Large intestine (tissue), 3 donors: ENCODE data around the gene FXYD1. TPM values are rescaled to one million over a fixed set of nuclear protein-coding genes. Genes with fewer than 3 reads are reported as not detected.
"Not testable (repeated sequence)": the region's sequence is repeated elsewhere in the genome, so short reads cannot be mapped to it uniquely, and the experiment has no call there.

ENCODE experiments used
- DNase-seq, 2 donors: peaks; one replicate each; pipeline versions ENCODE4 v3.0.0 to v3.0.0-alpha.2; 2013
- H3K27ac ChIP-seq: one replicate; pipeline ENCODE4 v1.5.1; 2013; ENCODE audit warnings: low read length
- H3K27me3 ChIP-seq: 2 replicates; pipeline ENCODE4 v1.6.1; 2013; ENCODE audit warnings: low read length; ENCODE audit not compliant: control insufficient read depth, insufficient read depth
- H3K36me3 ChIP-seq: 2 replicates; pipeline ENCODE4 v1.6.1; 2013; ENCODE audit warnings: low read length; ENCODE audit not compliant: control insufficient read depth, insufficient read depth
- H3K4me1 ChIP-seq: one replicate; pipeline ENCODE4 v1.6.1; 2013; ENCODE audit warnings: low read length; ENCODE audit not compliant: control insufficient read depth, insufficient read depth
- H3K4me3 ChIP-seq: one replicate; pipeline ENCODE4 v1.5.1; 2013; ENCODE audit warnings: low read length
- H3K9me3 ChIP-seq: one replicate; pipeline ENCODE4 v1.6.1; 2013; ENCODE audit warnings: mild to moderate bottlenecking, low read depth, low read length, moderate library complexity; ENCODE audit not compliant: control insufficient read depth
- WGBS: methylation state at CpG from one replicate; pipeline ENCODE4 v1.1.5; 2013; ENCODE audit warnings: low lambda C conversion rate; ENCODE audit not compliant: insufficient coverage; 5-methylcytosine and 5-hydroxymethylcytosine counted together
- polyA plus RNA-seq: library from polyadenylated mRNA; unstranded; fragments of 120-200 nt; gene quantifications from one replicate; pipeline ENCODE4 v1.2.1, GENCODE V29; 2013

FXYD1 gene
- polyA plus RNA-seq, 1 donor, result 23.2 TPM

- H3K9me3 ChIP-seq, result no peaks in the 10 kb centered on the region
- H3K27me3 ChIP-seq, result no peaks in the 10 kb centered on the region
- H3K4me3 ChIP-seq, result peak overlapping the region; percentile 57
- peak; percentile 92 to 94 for DNase-seq
- no CpG with 5 or more reads among the region's 42 CpGs for WGBS
- H3K27ac ChIP-seq, result peak overlapping the region; percentile 60
- H3K4me1 ChIP-seq, result peaks cover 50% of the 10 kb centered on the region
- peaks cover 24% of the 10 kb centered on the region for H3K36me3 ChIP-seq
Measured at GRCh38 chr19:35124098-35125060, 14.2 kb upstream of the FXYD1 start.

- 17% methylated on average over 1 of the region's 19 CpGs for WGBS
Measured at GRCh38 chr19:35125270-35125717, 13.3 kb upstream of the FXYD1 start.

DNA sequence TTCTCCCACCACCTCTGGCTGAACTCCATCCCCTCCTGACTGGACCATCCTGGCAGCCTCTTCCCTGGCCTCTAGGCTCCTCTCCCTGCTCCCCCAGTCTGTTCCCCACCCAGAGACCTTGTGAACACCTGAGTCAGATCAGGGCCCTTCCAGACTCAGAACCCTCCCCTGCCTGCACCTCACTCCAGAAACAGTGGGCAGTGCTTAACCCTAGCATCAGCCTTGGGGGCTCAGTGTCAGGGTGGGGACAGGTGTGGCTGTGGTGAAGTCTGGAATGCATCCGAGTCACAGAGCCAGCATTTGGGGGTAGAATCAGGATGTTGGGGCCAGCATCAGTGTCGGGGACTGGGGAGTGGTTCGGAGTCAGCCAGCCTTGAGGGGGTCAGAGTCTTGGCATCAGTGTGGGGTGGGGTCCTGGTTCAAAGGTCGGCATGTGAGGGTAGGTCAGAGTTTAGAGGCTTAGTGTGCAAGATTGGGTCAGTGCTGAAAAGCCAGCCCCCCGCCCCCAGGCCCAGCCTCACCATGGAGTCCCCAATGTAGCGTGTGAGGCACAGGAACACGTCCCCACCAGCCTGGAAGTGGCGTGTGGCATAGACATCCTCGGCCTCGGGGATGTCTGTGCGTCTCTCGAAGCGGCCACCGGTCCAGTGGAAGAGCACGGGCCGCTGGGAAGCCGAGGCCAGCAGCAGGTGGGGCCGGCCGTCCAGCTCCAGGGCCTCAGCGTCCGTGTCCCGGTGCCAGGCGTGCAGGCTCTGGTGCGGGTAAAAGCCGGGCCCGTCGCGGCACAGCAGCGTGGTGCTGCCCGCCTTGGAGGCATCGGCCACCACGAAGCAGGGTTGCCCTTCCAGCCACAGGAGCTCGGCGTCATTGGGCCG lies 12.6 kb upstream of the FXYD1 start:
- no CpG with 5 or more reads among the region's 35 CpGs for WGBS
- Histone ChIP-seq H3K9me3 (no peaks in the 10 kb centered on the region), H3K4me3 (no peak overlapping the region), H3K4me1 (peaks cover 60% of the 10 kb centered on the region), H3K27ac (no peak overlapping the region), H3K36me3 (peaks cover 15% of the 10 kb centered on the region), H3K27me3 (no peaks in the 10 kb centered on the region)
- peak in 1 of 2 donors; percentile 26 for DNase-seq

More at GRCh38 chr19:35125270-35125717, 13.3 kb upstream of the FXYD1 start:
- H3K27me3 ChIP-seq, result no peaks in the 10 kb centered on the region
- H3K4me1 ChIP-seq, result peaks cover 57% of the 10 kb centered on the region
- H3K27ac ChIP-seq, result no peak overlapping the region
- peaks cover 21% of the 10 kb centered on the region for H3K36me3 ChIP-seq
- no peaks in the 10 kb centered on the region for H3K9me3 ChIP-seq
- no peak for DNase-seq
- H3K4me3 ChIP-seq, result no peak overlapping the region

GRCh38 chr19:35126624-35126959 lies 12.0 kb upstream of the FXYD1 start:
- Histone ChIP-seq H3K9me3 (peaks cover 3% of the 10 kb centered on the region), H3K27me3 (no peaks in the 10 kb centered on the region), H3K27ac (no peak overlapping the region), H3K4me1 (peaks cover 60% of the 10 kb centered on the region), H3K4me3 (no peak overlapping the region), H3K36me3 (peaks cover 9% of the 10 kb centered on the region)
- DNase-seq, result no peak
- no CpG with 5 or more reads among the region's 20 CpGs for WGBS

- Histone ChIP-seq H3K9me3 (peaks cover 3% of the 10 kb centered on the region), H3K4me3 (no peak overlapping the region), H3K4me1 (peaks cover 53% of the 10 kb centered on the region), H3K36me3 (peaks cover 3% of the 10 kb centered on the region), H3K27me3 (no peaks in the 10 kb centered on the region), H3K27ac (no peak overlapping the region)
- no peak for DNase-seq
- no CpG with 5 or more reads among the region's 7 CpGs for WGBS
Measured at GRCh38 chr19:35127871-35128270, 10.8 kb upstream of the FXYD1 start.

DNA sequence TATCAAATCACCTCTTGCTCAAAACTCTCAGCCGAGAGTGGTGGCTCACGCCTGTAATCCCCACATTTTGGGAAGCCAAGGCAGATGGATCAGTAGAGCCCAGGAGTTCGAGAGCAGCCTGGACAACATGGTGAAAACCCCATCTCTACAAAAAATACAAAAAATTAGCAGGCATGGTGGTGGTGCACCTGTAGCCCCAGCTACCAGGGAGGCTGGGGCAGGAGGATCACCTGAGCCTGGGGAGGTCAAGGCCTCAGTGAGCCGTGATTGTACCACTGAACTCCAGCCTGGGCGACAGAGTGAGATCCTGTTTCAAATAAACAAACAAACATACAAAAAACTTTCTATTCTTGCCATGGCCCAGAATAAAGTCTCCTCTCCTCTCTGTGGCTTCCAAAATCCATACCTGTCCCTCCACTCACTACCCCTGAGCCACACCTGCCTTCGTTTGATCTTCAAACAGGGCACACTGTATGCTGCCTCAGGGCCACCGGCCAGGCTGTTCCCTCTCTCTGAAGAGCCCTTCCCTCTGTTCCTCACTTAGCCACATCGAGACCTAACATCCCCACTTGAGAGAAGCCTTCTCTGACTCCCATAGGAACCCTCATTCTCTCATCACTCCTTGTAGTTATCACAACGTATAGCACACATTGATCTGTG lies 10.1 kb upstream of the FXYD1 start:
- WGBS, result 100% methylated on average over 1 of the region's 9 CpGs
- H3K36me3 ChIP-seq, result no peaks in the 10 kb centered on the region
- no peak for DNase-seq
- no peaks in the 10 kb centered on the region for H3K27me3 ChIP-seq
- H3K4me3 ChIP-seq, result no peak overlapping the region
- peak overlapping the region; percentile 37 for H3K27ac ChIP-seq
- H3K9me3 ChIP-seq, result peaks cover 3% of the 10 kb centered on the region
- peaks cover 51% of the 10 kb centered on the region for H3K4me1 ChIP-seq

DNA sequence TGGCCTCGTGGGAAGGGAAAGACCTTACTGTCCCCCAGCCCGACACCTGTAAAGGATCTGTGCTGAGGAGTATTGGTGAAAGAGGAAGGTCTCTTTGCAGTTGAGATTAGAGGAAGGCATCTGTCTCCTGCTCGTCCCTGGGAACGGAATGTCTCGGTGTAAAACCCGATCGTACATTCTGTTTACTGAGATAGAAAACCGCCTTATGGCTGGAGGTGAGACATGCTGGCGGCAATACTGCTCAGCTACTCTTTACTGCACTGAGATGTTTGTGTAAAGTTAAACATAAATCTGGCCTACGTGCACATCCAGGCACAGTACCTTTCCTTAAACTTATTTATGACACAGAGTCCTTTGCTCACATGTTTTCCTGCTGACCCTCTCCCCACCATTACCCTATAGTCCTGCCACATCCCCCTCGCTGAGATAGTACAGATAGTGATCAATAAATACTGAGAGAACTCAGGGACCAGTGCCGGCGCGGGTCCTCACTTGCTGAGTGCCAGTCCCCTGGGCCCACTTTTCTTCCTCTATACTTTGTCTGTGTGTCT lies 8.8 kb upstream of the FXYD1 start:
- H3K27me3 ChIP-seq, H3K4me3 ChIP-seq, H3K36me3 ChIP-seq, H3K9me3 ChIP-seq: not testable (repeated sequence)
- peak in 1 of 2 donors; percentile 64 for DNase-seq
- 13% methylated on average over 3 of the region's 14 CpGs for WGBS
- H3K4me1 ChIP-seq, result peaks cover 44% of the 10 kb centered on the region
- H3K27ac ChIP-seq, result peak overlapping the region; percentile 79

DNA sequence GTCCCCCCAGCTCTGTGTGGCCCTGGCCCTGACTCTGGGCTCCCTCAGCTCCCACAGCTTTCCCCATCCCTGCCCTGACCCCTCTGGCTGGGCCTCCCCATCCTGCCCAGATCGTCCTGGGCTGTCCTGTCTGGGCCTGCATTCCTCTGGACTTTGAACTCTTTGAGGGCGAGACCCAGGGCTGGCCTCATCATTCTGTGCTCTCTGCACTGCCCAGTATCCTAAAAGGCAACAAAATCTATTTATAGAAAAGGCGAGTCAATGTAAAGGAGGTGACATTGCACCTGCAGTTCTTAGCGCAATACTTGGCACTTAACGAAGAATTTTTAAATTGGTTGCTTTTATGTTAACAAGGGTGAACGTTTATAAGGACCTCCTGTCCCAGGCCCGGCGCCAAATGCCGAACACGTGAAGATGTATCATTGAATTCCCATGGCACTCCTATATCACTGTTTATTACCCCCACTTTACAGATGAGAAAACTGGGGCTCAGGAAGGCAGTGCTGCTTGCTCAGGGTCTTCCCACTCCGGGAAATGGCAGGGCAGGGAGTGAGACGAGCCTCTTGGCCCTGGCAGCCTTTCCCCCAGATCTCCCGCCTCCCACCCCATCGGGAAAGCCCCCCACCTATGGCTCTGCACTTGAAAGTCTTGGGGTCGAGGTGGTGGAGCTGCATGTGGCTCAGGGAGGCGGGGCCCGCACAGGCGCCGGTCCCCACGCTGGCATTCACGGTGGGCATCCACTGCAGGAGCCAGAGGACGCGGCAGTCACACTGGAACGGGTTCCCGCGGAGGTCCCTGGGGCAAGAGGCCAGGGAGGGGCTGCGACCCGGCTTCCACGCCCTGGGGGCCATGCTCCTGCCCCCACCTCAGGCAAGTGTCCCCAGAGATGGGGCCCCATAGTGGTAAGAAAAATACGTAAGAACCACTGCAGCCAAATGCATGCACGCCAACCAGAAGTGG lies 7.6 kb upstream of the FXYD1 start:
- Histone ChIP-seq H3K27ac (peak overlapping the region; percentile 79), H3K4me1 (peaks cover 39% of the 10 kb centered on the region), H3K9me3 (peaks cover 3% of the 10 kb centered on the region), H3K36me3 (no peaks in the 10 kb centered on the region), H3K4me3 (no peak overlapping the region), H3K27me3 (no peaks in the 10 kb centered on the region)
- 56% methylated on average over 7 of the region's 31 CpGs for WGBS
- peak in 1 of 2 donors; percentile 85 for DNase-seq

- no peak overlapping the region for H3K27ac ChIP-seq
- H3K9me3 ChIP-seq, result peaks cover 3% of the 10 kb centered on the region
- H3K4me3 ChIP-seq, result no peak overlapping the region
- no peak for DNase-seq
- peaks cover 47% of the 10 kb centered on the region for H3K4me1 ChIP-seq
- no peaks in the 10 kb centered on the region for H3K27me3 ChIP-seq
- no peaks in the 10 kb centered on the region for H3K36me3 ChIP-seq
Measured at GRCh38 chr19:35132254-35132653, 6.4 kb upstream of the FXYD1 start.
